DMS53 (cell line): Measurements from ENCODE around the gene EIF5A.

Experiments
- DNase-seq: peaks from one replicate; lab custom pipeline; 2025; lab: John Stamatoyannopoulos, UW

The EIF5A gene

GRCh38 chr17:7285679-7286078 is 21.7 kb upstream of the EIF5A start:
- no peak for DNase-seq

GRCh38 chr17:7289256-7290032 is 18.0 kb upstream of the EIF5A start:
- DNase-seq: no peak

GRCh38 chr17:7290166-7290565 is 17.3 kb upstream of the EIF5A start:
- DNase-seq: no peak

GRCh38 chr17:7290685-7291084 is 16.7 kb upstream of the EIF5A start:
- DNase-seq: no peak

GRCh38 chr17:7292194-7292593 is 15.2 kb upstream of the EIF5A start:
- no peak for DNase-seq

- DNase-seq: no peak
Measured at GRCh38 chr17:7292729-7293128, 14.7 kb upstream of the EIF5A start.

- DNase-seq: no peak
Measured at GRCh38 chr17:7293159-7293558, 14.3 kb upstream of the EIF5A start.

GRCh38 chr17:7293816-7294613 is 13.4 kb upstream of the EIF5A start:
- DNase-seq: peak; percentile 83

- peak; percentile 98 for DNase-seq
Measured at GRCh38 chr17:7294614-7295153, 12.7 kb upstream of the EIF5A start, which contains the start of gene YBX2. TSS of gene YBX2 (minus strand) at chr17:7294639. CDS start at chr17:7294500, 139 bp downstream.

GRCh38 chr17:7295230-7296180 is 11.9 kb upstream of the EIF5A start:
- DNase-seq: peak; percentile 80

GRCh38 chr17:7296189-7296861 is 11.1 kb upstream of the EIF5A start:
- peak; percentile 97 for DNase-seq

- no peak for DNase-seq
Measured at GRCh38 chr17:7304179-7304578, 3.2 kb upstream of the EIF5A start.

- DNase-seq: peak; percentile 80
Measured at GRCh38 chr17:7307686-7308624, 527 bp downstream of the EIF5A start.

- peak; percentile 93 for DNase-seq
Measured at GRCh38 chr17:7308625-7309433, 1.4 kb downstream of the EIF5A start.

GRCh38 chr17:7309628-7310027 is 2.2 kb downstream of the EIF5A start:
- DNase-seq: no peak

GRCh38 chr17:7311110-7311705 is 3.8 kb downstream of the EIF5A start:
- no peak for DNase-seq

- DNase-seq: peak; percentile 53
Measured at GRCh38 chr17:7312432-7313087, 5.1 kb downstream of the EIF5A start.
